Neural cell (in vitro differentiated cells): ENCODE measurements around the gene WDR87. TPM values are rescaled to one million over a fixed set of nuclear protein-coding genes. Genes with fewer than 3 reads are reported as not detected.

Source experiments
- H2AFZ ChIP-seq: fragments of 200-600, 300-800 bp; sonication (generic), shearing (Covaris generic); 2 replicates; pipeline ENCODE4 v1.6.0; 2014; ENCODE audit warnings: low read depth, mild to moderate bottlenecking, antibody characterized with exemption, low read length, moderate library complexity
- H3F3A ChIP-seq: fragments of 200-600 bp; shearing (Covaris generic); 2 replicates; pipeline ENCODE4 v1.6.1; 2016; ENCODE audit warnings: mild to moderate bottlenecking, moderate library complexity, mixed read lengths, antibody characterized with exemption, low read length; ENCODE audit not compliant: insufficient read depth, poor library complexity, severe bottlenecking
- H3K27ac ChIP-seq: fragments of 200-600, 300-800 bp; sonication (generic), shearing (Covaris generic); 2 replicates; pipeline ENCODE4 v1.5.1; 2014; ENCODE audit warnings: mild to moderate bottlenecking, low read length, moderate library complexity
- H3K27me3 ChIP-seq: fragments of 300-800, 200-600 bp; sonication (generic), shearing (Covaris generic); 2 replicates; pipeline ENCODE4 v1.6.0; 2014; ENCODE audit warnings: mild to moderate bottlenecking, low read depth, low read length, moderate library complexity; ENCODE audit not compliant: insufficient read depth
- H3K36me3 ChIP-seq: fragments of 300-800, 200-600 bp; sonication (generic), shearing (Covaris generic); 2 replicates; pipeline ENCODE4 v1.5.1; 2014; ENCODE audit warnings: mild to moderate bottlenecking, antibody characterized with exemption, low read length, moderate library complexity; ENCODE audit not compliant: insufficient read depth
- H3K4me2 ChIP-seq: fragments of 300-800, 200-600 bp; sonication (generic), shearing (Covaris generic); 2 replicates; pipeline ENCODE4 v1.6.0; 2014; ENCODE audit warnings: mild to moderate bottlenecking, low read length
- H3K4me3 ChIP-seq: fragments of 300-800, 200-600 bp; sonication (generic), shearing (Covaris generic); 2 replicates; pipeline ENCODE4 v1.5.1; 2014; ENCODE audit warnings: mild to moderate bottlenecking, low read length, moderate library complexity
- H3K79me2 ChIP-seq: fragments of 200-600 bp; shearing (Covaris generic); replicated peaks from 2 replicates; pipeline ENCODE4 v1.6.0; 2014; ENCODE audit warnings: mild to moderate bottlenecking, low read length, moderate library complexity; ENCODE audit not compliant: insufficient read depth
- H3K9ac ChIP-seq: fragments of 300-800, 200-600 bp; sonication (generic), shearing (Covaris generic); 2 replicates; pipeline ENCODE4 v1.6.1; 2016; ENCODE audit warnings: mild to moderate bottlenecking, low read length, mixed read lengths
- H3K9me2 ChIP-seq: fragments of 200-600 bp; shearing (Covaris generic); 2 replicates; pipeline ENCODE4 v1.6.1; 2016; ENCODE audit warnings: mild to moderate bottlenecking, low read length, mixed read lengths; ENCODE audit not compliant: insufficient read depth
- H3K9me3 ChIP-seq: fragments of 200-600, 300-800 bp; sonication (generic), shearing (Covaris generic); 2 replicates; pipeline ENCODE4 v1.6.1; 2016; ENCODE audit warnings: mild to moderate bottlenecking, mixed run types, low read length, moderate library complexity, mixed read lengths
- H4K20me1 ChIP-seq: fragments of 200-600 bp; shearing (Covaris generic); 2 replicates; pipeline ENCODE4 v1.6.1; 2016; ENCODE audit warnings: mild to moderate bottlenecking, mixed run types; ENCODE audit not compliant: insufficient read depth
- CTCF ChIP-seq: fragments of 450-650 bp; IDR thresholded peaks from 2 replicates; pipeline ENCODE4 v1.5.1; 2014; ENCODE audit warnings: antibody characterized with exemption, mild to moderate bottlenecking, moderate library complexity; ENCODE audit not compliant: poor library complexity, severe bottlenecking
- EP300 ChIP-seq: fragments of 450-650 bp; conservative IDR thresholded peaks from 2 replicates; pipeline ENCODE4 v1.6.1; 2014; ENCODE audit warnings: antibody characterized with exemption, mild to moderate bottlenecking, moderate library complexity; ENCODE audit not compliant: poor library complexity, severe bottlenecking
- EZH2 ChIP-seq: fragments of 200-600, 300-800 bp; shearing (Covaris generic), sonication (generic); IDR thresholded peaks from 2 replicates; pipeline ENCODE4 v1.6.1; 2014; ENCODE audit warnings: antibody characterized with exemption, low read length, borderline replicate concordance, mild to moderate bottlenecking; ENCODE audit not compliant: insufficient read depth, poor library complexity, severe bottlenecking
- MXI1 ChIP-seq: fragments of 450-650 bp; conservative IDR thresholded peaks from 2 replicates; pipeline ENCODE4 v1.6.1; 2014; ENCODE audit warnings: antibody characterized with exemption, mild to moderate bottlenecking; ENCODE audit not compliant: poor library complexity, severe bottlenecking
- POLR2AphosphoS5 ChIP-seq: IDR thresholded peaks from 2 replicates; pipeline ENCODE4 v1.6.1; 2012
- RAD21 ChIP-seq: fragments of 450-650 bp; conservative IDR thresholded peaks from 2 replicates; pipeline ENCODE4 v1.6.1; 2014; ENCODE audit warnings: antibody characterized with exemption, mild to moderate bottlenecking, moderate library complexity
- REST ChIP-seq: IDR thresholded peaks from 2 replicates; pipeline ENCODE4 v1.6.1; 2012; ENCODE audit warnings: borderline replicate concordance
- SMC3 ChIP-seq: fragments of 450-650 bp; conservative IDR thresholded peaks from 2 replicates; pipeline ENCODE4 v1.6.1; 2014; ENCODE audit warnings: antibody characterized with exemption, mild to moderate bottlenecking, moderate library complexity; ENCODE audit not compliant: poor library complexity
- TAF1 ChIP-seq: IDR thresholded peaks from 2 replicates; pipeline ENCODE4 v1.6.1; 2012; ENCODE audit warnings: low read depth
- polyA plus RNA-seq: library from polyadenylated mRNA; depleted of rRNA; stranded (reverse); fragments of >200 nt; gene quantifications from 2 replicates; pipeline ENCODE4 v1.2.3, GENCODE V29; 2014

Gene WDR87
- polyA plus RNA-seq, 1 donor from 2014 or later: not detected

DNA sequence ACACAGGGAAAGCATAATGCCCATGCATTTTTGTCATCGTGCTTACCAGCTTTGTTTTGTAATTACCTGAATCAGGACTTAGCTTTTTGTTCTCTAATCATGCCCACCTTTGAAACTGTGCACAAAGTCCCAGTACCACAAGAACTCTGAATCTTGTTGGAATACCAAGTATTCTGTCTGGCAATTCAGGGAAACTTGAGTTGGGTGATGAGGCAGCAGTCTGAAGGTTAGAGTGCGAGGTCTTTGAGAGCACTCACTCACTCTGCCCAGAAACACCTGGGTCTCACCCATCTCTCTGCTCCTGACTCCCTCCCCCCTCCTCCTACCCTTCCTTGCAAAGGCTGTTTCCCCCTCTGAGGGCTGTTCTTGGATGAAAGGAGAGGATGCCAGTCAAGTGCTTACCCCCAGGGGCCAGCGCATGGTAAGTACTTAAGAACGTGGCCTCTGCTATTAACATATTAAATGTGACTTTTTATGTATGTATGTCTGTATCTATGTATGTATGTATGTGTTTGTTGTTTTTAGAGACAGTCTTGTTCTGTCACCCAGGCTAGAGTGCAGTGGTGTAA is 23.0 kb upstream of the WDR87 start:
- Histone ChIP-seq H2AFZ (no peak overlapping the region), H4K20me1 (no peaks in the 10 kb centered on the region), H3K4me3 (no peak overlapping the region), H3K27me3 (no peaks in the 10 kb centered on the region), H3K27ac (no peak overlapping the region), H3K9me2 (no peaks in the 10 kb centered on the region), H3K9ac (no peak overlapping the region), H3K79me2 (no peaks in the 10 kb centered on the region), H3K9me3 (no peaks in the 10 kb centered on the region), H3F3A (no peaks in the 10 kb centered on the region), H3K4me2 (no peak overlapping the region), H3K36me3 (no peaks in the 10 kb centered on the region)
- no peak for TF ChIP-seq MXI1

- Histone ChIP-seq H4K20me1 (no peaks in the 10 kb centered on the region), H3K36me3 (no peaks in the 10 kb centered on the region), H3K4me2 (no peak overlapping the region), H3K9ac (no peak overlapping the region), H3K27me3 (no peaks in the 10 kb centered on the region), H3K9me2 (no peaks in the 10 kb centered on the region), H3K4me3 (no peak overlapping the region), H3K79me2 (no peaks in the 10 kb centered on the region), H2AFZ (no peak overlapping the region), H3K27ac (no peak overlapping the region), H3F3A (no peaks in the 10 kb centered on the region), H3K9me3 (no peaks in the 10 kb centered on the region)
- no peak for TF ChIP-seq SMC3
- no peak for TF ChIP-seq POLR2AphosphoS5
- TF ChIP-seq REST: no peak
- TF ChIP-seq EP300: no peak
- no peak for TF ChIP-seq RAD21
- no peak for TF ChIP-seq CTCF
- TF ChIP-seq EZH2: no peak
- TF ChIP-seq TAF1: no peak
- TF ChIP-seq MXI1: no peak
These were observed 22.3 kb upstream of the WDR87 start for GRCh38 chr19:37928527-37929286.
